Measurements from ENCODE around the gene NCS1.
A peak's percentile ranks its signal among the peaks of the same experiment; 100 is the strongest.

NCS1 gene

DNA sequence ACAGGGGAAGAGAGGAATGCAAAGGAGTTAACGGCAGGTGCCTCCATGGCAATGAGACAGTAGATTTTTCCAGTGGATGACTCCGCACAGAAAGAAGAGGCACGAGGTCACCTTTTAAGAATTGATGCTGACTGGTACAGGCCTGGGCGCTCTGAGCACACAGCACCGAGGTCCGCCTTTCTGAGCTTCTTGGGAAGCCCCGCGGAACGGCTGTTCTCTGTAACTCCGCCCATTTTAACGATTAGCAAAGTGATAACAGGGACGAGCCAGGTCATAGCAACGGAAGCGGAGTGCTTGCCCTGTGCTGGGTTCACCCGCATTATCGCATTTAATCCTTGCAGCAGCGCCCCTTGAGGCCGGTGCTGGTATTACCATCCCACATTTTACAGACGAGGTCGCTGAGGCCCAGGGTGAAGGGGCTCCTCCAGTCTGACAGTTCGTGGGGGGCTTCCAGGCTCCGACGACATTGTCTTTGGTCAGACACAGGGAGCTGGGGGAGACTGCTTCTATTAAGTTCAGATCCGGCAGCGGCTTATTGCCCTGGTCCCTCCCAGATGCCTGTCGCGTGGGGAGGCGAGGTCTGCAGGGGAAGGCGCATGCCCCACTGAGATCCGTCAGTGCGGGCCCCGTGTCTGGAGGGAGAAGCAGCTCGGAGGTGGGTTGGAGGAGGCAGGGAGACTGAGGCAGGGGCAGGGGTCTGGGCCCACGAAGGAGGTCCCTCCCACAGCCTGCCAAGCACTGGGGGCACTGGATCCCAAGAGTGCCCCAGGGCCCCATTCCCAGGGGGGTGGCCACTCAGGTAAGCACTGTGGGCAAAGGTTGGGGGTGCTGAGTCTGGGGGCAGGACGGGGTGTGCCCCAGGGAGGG lies 71.0 kb downstream of the NCS1 start (continued):
- TF ChIP-seq, protein P1, sequence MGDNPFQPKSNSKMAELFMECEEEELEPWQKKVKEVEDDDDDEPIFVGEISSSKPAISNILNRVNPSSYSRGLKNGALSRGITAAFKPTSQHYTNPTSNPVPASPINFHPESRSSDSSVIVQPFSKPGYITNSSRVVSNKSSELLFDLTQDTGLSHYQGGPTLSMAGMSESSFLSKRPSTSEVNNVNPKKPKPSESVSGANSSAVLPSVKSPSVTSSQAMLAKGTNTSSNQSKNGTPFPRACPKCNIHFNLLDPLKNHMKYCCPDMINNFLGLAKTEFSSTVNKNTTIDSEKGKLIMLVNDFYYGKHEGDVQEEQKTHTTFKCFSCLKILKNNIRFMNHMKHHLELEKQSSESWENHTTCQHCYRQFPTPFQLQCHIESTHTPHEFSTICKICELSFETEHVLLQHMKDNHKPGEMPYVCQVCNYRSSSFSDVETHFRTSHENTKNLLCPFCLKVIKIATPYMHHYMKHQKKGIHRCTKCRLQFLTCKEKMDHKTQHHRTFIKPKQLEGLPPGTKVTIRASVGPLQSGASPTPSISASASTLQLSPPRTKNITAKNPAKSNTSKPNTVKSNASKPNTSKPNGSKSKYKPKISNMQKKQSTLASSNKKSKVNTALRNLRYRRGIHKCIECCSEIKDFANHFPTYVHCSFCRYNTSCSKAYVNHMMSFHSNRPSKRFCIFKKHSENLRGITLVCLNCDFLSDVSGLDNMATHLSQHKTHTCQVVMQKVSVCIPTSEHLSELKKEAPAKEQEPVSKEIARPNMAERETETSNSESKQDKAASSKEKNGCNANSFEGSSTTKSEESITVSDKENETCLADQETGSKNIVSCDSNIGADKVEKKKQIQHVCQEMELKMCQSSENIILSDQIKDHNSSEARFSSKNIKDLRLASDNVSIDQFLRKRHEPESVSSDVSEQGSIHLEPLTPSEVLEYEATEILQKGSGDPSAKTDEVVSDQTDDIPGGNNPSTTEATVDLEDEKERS (tag by site-specific recombination; IDR thresholded peaks at IDR 0.05), result no peak
- peak; percentile 13; the same call in 1 of the 2 replicates for TF ChIP-seq ZNF341 (tag by site-specific recombination; IDR thresholded peaks at IDR 0.05; ENCODE audit: low read depth)
- 0 out of 2 replicates have a peak, but pooled peaks have one; percentile 26 for TF ChIP-seq ZNF629 (tag by site-specific recombination; IDR thresholded peaks at IDR 0.05)
- TF ChIP-seq OSR2 (tag by site-specific recombination; IDR thresholded peaks at IDR 0.05), result peak; percentile 44; the same call in 1 of the 2 replicates
- no peak for TF ChIP-seq ZNF530 (tag by site-specific recombination; IDR thresholded peaks at IDR 0.05; ENCODE audit: low read depth)
- TF ChIP-seq ZNF2 (tag by site-specific recombination; IDR thresholded peaks at IDR 0.05), result peak; percentile 77
- no peak for TF ChIP-seq ZNF174 (tag by site-specific recombination; IDR thresholded peaks at IDR 0.05)
- no peak for TF ChIP-seq ZNF596 (tag by site-specific recombination; IDR thresholded peaks at IDR 0.05)
- 0 out of 2 replicates have a peak, but pooled peaks have one; percentile 14 for TF ChIP-seq ZBTB8A (tag by site-specific recombination; IDR thresholded peaks at IDR 0.05)
- TF ChIP-seq ZSCAN5A (tag by site-specific recombination; IDR thresholded peaks at IDR 0.05), result no peak
- TF ChIP-seq, protein P2, sequence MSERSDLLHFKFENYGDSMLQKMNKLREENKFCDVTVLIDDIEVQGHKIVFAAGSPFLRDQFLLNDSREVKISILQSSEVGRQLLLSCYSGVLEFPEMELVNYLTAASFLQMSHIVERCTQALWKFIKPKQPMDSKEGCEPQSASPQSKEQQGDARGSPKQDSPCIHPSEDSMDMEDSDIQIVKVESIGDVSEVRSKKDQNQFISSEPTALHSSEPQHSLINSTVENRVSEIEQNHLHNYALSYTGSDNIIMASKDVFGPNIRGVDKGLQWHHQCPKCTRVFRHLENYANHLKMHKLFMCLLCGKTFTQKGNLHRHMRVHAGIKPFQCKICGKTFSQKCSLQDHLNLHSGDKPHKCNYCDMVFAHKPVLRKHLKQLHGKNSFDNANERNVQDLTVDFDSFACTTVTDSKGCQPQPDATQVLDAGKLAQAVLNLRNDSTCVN (tag by site-specific recombination; optimal IDR thresholded peaks at IDR 0.05), result peak; percentile 35
- 0 out of 2 replicates have a peak, but pooled peaks have one; percentile 17 for TF ChIP-seq ZEB2 (tag by site-specific recombination; IDR thresholded peaks at IDR 0.05)
- TF ChIP-seq SP2 (tag by site-specific recombination; IDR thresholded peaks at IDR 0.05), result 0 out of 2 replicates have a peak, but pooled peaks have one; percentile 5

DNA sequence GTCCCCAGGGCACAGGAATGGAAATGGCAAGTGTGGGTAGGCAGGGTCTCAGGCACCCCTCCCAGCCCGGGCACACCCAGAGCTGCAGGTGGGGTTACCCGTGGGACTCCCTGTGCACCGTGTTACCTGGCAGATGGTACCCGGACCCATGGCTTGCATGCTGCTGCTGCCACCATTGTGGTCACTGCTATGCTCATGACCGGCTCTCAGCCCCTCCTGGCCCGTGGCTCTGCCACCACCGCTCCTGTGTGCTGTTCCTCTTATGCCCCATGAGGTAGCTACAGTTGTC lies 71.6 kb downstream of the NCS1 start:
- Histone ChIP-seq H3K9me3 (ENCODE audit: control insufficient read depth, insufficient read depth, low read depth, low read length) (no peaks in the 10 kb centered on the region), H3K4me3 (ENCODE audit: low read depth, low read length) (no peak overlapping the region), H3K27ac (ENCODE audit: extremely low read depth, low read depth, low read length) (no peak overlapping the region), H3K36me3 (ENCODE audit: control insufficient read depth in 2 of 2, insufficient read depth in 1 of 2, low read length in 2 of 2) (no peaks in the 10 kb centered on the region), H3K4me1 (ENCODE audit: control insufficient read depth, insufficient read depth, low read length) (0 out of 2 replicates have a peak, but pooled peaks cover 3% of the 10 kb centered on the region)
- TF ChIP-seq ZNF10 (tag by site-specific recombination; IDR thresholded peaks at IDR 0.05), result no peak
- CTCF ChIA-PET, result interaction anchor here (0.6 to 9.9 kb wide), 29 partner anchors 9 to 516 kb away, joined by 3 to 217 read pairs (median 5); no protein-coding TSS in a partner anchor
- POLR2A ChIA-PET, result no interaction called here

DNA sequence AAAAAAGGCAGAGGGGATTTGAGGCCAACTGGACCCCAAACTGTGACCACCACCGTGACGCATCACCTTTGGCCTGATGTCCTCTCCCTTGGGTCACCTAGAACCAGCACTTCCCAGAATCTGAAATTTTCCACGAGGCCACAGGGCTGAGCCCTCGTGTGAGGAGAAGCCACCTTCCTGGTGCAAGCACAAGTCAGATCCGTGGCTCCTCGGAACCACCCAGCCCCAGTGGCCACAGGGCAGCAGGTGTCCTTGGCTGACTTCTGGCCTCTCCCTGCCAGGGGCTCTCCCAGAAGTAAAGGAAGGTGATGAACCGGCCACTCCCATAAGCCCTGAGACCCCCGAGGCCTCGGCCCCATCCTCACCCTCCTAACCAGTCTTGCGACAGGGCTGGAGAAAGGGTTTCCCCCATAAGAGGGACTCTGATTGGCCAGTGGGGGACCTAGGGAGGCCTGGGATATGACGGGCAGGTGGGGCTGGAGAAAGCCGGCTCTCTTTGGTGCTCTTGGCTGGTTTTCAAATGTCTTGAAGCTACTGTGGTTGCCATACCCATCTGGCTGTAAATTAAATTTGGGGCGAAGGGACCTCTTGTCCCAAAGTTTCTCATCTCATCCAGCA lies 72.5 kb downstream of the NCS1 start:
- CTCF ChIA-PET, result interaction anchor here (0.6 to 9.9 kb wide), 9 partner anchors 8 to 517 kb away, joined by 3 to 217 read pairs (median 10); no protein-coding TSS in a partner anchor
- no peak overlapping the region for H3K4me3 ChIP-seq (ENCODE audit: low read depth, low read length)
- POLR2A ChIA-PET, result no interaction called here
- H3K36me3 ChIP-seq (ENCODE audit: control insufficient read depth in 2 of 2, insufficient read depth in 1 of 2, low read length in 2 of 2), result no peaks in the 10 kb centered on the region
- no peaks in the 10 kb centered on the region for H3K9me3 ChIP-seq (ENCODE audit: control insufficient read depth, insufficient read depth, low read depth, low read length)
- no peak overlapping the region for H3K27ac ChIP-seq (ENCODE audit: extremely low read depth, low read depth, low read length)
- H3K4me1 ChIP-seq (ENCODE audit: control insufficient read depth, insufficient read depth, low read length), result 0 out of 2 replicates have a peak, but pooled peaks cover 3% of the 10 kb centered on the region
- no peak for TF ChIP-seq ZNF621 (tag by site-specific recombination; IDR thresholded peaks at IDR 0.05)
- no peak for TF ChIP-seq ZFHX2 (tag by site-specific recombination; conservative IDR thresholded peaks at IDR 0.05)
- no peak for TF ChIP-seq ZNF530 (tag by site-specific recombination; IDR thresholded peaks at IDR 0.05; ENCODE audit: low read depth)
- TF ChIP-seq, protein P3, sequence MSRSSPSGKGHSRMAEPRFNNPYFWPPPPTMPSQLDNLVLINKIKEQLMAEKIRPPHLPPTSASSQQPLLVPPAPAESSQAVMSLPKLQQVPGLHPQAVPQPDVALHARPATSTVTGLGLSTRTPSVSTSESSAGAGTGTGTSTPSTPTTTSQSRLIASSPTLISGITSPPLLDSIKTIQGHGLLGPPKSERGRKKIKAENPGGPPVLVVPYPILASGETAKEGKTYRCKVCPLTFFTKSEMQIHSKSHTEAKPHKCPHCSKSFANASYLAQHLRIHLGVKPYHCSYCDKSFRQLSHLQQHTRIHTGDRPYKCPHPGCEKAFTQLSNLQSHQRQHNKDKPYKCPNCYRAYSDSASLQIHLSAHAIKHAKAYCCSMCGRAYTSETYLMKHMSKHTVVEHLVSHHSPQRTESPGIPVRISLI (tag by site-specific recombination; IDR thresholded peaks at IDR 0.05), result no peak
- TF ChIP-seq, protein P4, sequence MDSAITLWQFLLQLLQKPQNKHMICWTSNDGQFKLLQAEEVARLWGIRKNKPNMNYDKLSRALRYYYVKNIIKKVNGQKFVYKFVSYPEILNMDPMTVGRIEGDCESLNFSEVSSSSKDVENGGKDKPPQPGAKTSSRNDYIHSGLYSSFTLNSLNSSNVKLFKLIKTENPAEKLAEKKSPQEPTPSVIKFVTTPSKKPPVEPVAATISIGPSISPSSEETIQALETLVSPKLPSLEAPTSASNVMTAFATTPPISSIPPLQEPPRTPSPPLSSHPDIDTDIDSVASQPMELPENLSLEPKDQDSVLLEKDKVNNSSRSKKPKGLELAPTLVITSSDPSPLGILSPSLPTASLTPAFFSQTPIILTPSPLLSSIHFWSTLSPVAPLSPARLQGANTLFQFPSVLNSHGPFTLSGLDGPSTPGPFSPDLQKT (IDR thresholded peaks at IDR 0.05; ENCODE audit: borderline replicate concordance, low read depth, low read length), result no peak
- no peak for TF ChIP-seq SP3 (tag by site-specific recombination; IDR thresholded peaks at IDR 0.05)
- no peak for TF ChIP-seq ZNF514 (tag by site-specific recombination; IDR thresholded peaks at IDR 0.05)
- no peak for TF ChIP-seq ZNF157 (tag by site-specific recombination; IDR thresholded peaks at IDR 0.05)
- no peak for TF ChIP-seq ZNF670 (tag by site-specific recombination; IDR thresholded peaks at IDR 0.05; ENCODE audit: low read depth)
- TF ChIP-seq ZNF24 (tag by site-specific recombination; IDR thresholded peaks at IDR 0.05), result no peak
- TF ChIP-seq ZNF214 (tag by site-specific recombination; IDR thresholded peaks at IDR 0.05; ENCODE audit: borderline replicate concordance), result no peak
